HG03159 (cell line): ENCODE results near the gene VEZT.
"Not testable (repeated sequence)": the region's sequence is repeated elsewhere in the genome, so short reads cannot be mapped to it uniquely, and the experiment has no call there.

Experiments
- ATAC-seq: cut with Tn5 transposase; IDR thresholded peaks from one replicate; pipeline ENCODE4 v1.9.1; 2021; ENCODE audit warnings: mild to moderate bottlenecking, moderate library complexity; ENCODE audit not compliant: unreplicated experiment

VEZT gene

DNA sequence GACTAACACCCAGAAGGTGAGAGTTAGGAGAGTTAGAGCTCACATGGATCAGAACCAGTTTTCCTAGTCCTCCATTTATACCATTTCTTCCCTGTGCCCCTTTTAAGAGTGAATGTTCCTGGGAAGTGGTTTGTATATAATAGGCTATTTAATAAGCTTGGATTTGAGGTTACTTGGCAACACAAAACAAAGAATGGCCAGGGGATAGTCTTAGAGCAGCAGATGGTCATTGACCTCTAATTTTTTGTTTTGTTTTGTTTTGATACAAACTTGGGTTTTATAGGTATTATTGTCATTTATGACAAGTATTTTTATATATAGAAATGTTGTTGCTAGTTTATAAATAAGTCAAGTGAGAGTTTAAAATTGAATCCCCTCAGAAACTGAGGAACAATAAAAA, 35.8 kb downstream of the VEZT start:
- no peak for ATAC-seq

DNA sequence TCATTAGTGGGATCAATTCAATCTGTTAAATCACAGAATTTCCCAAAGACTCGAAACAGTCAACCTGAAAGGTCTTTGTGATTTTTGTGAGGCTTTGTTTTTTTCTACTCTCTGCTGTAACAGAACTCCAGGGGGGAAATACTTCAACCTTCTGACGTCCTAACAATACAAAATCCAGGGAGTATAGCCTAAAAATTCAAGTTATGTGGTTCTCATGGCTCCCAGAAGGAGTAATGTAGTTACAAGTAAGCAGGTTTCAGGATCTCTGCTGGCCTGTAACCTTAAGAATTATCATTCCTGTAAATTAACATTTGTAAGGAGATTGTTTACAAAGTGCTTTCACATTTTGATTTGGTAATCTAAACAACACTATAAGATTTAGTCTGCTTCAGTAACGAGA, 39.9 kb downstream of the VEZT start:
- no peak for ATAC-seq

DNA sequence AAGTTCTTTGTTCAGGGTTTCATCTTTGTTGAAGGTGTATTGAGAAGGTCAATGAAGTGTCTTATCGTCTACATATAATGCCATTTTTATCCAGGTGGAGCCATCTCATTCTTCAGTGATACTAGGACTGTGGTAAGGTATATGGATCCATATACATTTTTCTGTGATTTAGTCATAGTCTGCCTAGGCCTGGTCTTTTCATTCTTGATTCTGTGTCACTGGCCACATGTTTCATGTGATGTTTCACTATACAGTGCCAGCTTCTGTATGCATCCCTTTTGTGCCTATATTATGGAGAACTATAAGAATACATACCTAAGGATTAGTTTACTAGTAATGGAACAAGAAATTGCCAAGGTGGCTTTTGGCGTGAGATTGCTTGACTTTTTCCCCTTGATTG, 40.5 kb downstream of the VEZT start:
- ATAC-seq, result no peak

DNA sequence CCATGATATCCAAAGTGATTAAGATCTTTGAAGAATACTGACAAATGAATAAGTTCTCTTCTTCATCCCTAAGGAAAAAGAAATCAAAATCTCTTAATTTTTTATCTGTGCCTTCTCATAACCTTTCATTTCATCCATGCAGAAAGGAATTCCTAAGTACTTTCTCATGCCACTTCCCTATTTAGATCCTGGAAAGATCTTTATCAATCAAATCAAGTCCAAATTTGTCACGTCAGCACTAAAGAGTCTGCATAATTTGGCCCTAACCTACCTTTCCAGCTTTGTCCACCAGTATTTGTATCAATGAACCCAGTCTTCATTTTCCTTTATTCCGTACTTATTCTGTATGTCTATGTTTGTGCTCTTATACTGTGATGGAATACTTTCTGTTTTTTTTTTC, 41.2 kb downstream of the VEZT start:
- no peak for ATAC-seq

DNA sequence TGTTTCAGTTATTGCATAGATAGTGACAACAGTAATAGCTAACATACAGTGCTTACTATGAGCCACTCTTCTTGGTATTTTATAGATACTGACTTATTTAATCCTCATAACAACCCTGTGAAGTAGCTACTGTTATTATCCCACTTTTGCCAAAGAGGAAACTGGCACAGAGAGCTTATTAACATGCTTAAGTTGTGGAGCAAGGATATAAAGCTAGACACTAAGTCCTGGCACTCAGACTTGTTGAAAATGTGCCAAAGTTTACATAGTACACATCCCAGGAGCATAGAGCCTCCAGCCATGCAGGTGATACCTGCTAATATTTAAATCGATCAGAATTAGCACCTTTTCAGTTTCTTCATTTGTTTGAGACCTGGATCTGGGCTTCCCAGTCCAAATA, 41.8 kb downstream of the VEZT start:
- ATAC-seq, result no peak

DNA sequence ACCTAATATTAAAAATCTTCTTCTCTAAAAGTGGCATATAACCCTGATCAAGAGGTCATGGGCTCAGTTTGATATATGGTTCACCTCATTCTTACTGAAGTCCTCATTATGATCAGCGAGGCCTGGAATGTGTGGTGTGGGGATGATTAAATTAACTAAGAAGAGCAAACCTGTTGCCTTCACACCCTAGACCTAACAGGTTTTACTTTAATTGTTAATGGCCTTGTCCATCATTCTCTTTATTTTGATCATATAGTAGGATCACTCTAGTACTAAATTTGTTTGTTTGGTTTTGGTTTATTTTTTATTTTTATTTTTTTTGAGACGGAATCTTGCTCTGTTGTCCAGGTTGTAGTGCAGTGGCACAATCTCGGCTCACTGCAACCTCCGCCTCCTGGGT, 43.5 kb downstream of the VEZT start:
- ATAC-seq, result no peak

DNA sequence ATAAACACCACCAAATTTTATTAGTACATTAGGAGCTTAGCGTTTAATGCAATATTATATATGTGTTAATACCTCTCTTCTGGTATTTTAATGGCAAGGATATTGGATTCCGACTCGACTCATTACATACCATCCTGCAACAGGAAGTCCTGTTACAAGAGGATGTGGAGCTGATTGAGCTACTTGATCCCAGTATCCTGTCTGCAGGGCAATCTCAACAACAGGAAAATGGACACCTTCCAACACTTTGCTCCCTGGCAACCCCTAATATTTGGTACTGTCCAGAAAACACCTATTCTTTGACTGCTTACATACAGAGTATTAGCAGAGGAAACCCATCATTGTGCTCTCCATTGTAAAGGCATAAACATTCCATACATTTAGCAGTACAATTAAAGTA, 45.2 kb downstream of the VEZT start:
- ATAC-seq, result no peak

DNA sequence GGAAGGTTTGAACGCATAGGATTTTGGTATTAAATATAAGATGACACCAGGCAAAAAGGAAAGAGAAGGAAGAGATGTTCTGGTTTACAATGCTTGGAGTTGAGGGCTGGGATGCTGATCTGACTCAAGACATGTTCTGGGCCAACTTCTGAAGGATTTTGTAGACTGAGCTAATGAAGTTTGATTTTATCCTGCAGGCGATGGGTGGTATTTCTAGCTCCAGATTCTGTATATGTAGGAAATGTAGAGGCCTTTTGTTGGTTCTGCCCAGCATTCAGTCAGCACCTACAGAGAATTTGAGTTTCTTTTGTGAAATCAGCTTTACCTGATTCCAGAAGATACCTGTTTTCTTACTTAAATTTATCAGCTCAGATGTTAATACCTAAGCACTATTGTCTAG, 48.2 kb downstream of the VEZT start:
- ATAC-seq, result no peak

DNA sequence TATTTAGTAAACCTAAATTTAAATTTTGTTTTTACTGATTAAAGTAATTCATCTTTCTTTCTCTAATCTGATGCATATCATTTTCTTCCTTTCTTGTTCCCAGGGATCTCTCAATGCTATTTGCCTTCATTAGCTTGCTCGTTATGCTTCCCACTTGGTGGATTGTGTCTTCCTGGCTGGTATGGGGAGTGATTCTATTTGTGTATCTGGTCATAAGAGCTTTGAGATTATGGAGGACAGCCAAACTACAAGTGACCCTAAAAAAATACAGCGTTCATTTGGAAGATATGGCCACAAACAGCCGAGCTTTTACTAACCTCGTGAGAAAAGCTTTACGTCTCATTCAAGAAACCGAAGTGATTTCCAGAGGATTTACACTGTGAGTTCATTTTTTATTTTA, 48.6 kb downstream of the VEZT start:
- no peak for ATAC-seq

DNA sequence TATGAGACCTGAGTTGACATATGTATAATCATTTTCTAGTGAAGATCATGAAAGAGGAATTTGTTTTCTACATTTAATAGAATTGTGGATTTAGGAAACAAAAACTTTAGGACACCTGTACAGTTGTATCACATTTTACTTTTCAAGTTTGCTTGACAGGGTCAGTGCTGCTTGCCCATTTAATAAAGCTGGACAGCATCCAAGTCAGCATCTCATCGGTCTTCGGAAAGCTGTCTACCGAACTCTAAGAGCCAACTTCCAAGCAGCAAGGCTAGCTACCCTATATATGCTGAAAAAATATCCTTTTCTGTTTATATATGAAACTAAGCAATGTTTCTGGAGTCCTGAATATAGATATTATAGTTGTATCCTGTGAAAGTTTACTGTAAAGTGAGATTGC, 52.3 kb downstream of the VEZT start:
- no peak for ATAC-seq

DNA sequence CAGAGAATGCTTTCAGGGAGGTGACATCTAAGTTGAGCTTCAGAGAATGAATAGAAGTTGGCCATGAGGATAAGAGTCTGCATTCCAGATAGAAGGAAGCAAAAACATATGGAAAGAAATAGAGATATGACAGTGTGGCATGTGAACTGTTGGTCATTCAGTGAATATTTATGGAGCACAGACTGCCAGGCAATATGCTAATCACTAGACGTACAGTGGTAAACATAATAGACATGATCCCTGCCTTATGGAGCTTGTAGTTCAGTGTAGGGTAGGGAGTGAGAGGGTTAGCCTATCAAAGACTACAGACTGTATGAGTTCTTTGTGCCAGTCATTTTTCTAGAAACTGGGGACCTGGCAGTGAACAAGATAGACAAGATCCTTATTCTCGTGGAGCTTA, 53.9 kb downstream of the VEZT start:
- no peak for ATAC-seq

DNA sequence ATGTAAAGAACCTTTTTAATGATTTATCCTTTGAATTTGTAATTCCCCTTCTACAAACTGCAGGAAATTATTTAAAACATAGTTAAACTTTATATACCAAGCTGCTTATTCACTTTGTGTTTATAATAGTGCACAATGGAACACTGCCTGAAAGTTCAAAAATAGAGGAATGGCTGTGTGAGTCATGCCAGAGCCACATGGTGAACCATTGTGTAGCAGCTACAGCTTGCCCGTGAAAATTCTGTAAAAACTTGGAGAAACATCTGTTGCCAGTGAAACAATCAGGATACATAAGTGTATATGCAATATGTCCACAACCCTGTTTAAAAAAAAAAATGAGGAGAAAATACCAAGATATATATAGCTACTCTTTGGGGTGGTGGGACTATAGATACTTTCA, 59.5 kb downstream of the VEZT start:
- ATAC-seq, result no peak

DNA sequence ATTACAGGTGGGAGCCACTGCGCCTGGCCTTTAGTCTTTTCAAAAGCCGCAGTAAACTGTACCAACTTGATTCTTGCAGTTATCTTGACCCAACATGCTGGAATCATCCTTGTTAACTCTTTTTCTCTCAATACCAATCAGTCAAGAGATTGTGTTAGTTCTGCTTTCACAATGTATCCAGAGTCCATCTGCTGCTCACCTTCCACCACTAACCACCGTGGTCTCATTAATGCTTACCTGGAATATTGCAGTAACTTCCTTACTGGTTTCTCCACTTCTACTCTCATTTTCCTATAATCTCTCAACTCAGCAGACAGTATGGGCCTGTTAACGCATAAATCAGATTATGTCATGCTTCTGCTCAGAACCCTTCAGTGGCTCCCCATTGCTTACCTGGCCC, 62.2 kb downstream of the VEZT start:
- no peak for ATAC-seq

DNA sequence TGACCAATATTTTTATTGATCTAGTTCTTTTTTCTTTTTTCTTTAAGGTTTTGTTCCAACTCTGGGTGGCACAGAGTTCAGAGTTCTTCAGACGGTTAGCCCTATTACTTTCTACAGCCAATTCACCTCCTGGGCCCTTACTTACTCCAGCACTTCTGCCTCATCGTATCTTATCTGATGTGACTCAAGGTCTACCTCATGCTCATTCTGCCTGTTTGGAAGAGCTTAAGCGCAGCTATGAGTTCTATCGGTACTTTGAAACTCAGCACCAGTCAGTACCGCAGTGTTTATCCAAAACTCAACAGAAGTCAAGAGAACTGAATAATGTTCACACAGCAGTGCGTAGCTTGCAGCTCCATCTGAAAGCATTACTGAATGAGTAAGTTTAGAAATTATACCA, 64.7 kb downstream of the VEZT start:
- ATAC-seq, result no peak

DNA sequence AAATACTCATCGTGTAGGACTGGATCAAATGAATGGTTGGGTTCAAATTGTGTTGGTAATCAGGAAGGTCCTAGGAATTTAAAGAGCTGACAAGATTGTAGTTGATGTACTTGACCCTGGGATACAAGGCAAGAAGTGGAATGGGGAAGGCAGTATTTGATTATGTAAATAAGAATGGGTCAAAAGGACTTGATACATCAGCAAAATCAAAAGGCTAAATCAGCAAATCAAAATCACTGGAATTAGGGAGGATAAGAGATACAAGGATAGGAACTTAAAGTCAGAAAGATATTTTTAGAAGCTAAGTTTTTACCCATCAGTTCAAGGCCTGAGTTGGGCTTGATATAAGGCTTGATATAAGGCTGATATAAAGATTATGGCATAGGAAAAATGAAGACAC, 65.8 kb downstream of the VEZT start:
- ATAC-seq, result no peak

DNA sequence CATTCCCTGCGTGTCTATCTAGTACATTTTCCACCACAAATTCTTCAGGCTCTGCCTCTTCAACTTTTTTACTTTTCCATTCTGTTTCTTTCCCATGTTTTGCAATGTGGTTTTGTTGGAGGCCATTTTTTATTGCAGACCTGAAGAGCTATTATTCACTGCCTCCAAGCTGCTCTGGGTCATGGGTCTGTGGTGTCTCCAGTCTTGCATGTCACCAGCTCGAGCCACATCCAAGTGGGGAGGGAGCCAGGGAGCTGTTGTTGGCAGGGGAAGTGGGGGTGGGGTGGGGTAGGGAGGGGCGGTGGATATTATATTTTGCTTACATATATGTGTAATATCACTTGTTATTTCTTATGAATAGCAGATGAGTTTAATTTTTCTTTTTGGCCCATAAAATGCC, 69.1 kb downstream of the VEZT start:
- ATAC-seq, result no peak

DNA sequence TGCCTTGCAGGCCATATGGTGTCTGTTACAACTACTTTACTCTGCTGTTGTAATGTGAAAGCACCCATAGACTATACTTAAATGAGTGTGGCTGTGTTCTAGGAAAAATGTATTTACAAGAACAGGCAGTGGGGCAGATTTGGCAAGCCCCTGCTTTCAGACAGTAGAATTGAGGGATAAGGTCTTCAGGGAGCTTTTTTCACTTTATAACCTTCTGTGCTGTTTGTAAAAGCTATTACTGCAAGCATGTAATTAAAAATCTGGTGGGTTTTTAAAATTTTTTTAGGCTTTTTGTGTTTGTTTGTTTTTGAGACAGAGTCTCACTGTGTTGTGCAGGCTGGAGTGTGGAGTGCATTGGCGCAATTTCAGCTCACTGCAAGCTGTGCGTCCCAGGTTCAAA, 73.9 kb downstream of the VEZT start:
- no peak for ATAC-seq

DNA sequence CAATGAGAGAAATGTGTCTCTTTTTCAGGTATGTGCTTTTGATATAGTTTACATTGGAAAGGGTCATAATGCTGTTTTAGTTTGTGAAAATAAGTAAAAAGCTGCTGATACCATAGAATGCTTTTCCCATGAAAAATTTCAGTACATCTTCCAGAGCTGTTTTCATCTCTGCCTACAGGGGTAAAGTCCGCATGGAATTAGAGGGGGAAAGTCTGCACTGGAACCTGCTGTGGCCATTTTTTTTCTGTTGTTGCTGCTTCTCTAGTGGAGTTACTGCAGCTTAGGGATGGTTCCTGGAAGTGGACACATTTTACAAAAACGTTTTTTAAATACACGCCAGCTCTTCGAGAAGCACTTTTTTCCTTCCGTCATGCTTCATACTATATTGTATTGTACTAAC, 81.3 kb downstream of the VEZT start:
- ATAC-seq, result no peak

DNA sequence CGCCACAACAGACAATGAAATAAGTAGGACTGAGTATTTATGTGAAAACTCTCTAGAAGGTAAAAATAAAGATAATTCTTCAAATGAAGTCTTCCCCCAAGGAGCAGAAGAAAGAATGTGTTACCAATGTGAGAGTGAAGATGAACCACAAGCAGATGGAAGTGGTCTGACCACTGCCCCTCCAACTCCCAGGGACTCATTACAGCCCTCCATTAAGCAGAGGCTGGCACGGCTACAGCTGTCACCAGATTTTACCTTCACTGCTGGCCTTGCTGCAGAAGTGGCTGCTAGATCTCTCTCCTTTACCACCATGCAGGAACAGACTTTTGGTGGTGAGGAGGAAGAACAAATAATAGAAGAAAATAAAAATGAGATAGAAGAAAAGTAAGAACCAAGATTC, 82.7 kb downstream of the VEZT start:
- no peak for ATAC-seq

DNA sequence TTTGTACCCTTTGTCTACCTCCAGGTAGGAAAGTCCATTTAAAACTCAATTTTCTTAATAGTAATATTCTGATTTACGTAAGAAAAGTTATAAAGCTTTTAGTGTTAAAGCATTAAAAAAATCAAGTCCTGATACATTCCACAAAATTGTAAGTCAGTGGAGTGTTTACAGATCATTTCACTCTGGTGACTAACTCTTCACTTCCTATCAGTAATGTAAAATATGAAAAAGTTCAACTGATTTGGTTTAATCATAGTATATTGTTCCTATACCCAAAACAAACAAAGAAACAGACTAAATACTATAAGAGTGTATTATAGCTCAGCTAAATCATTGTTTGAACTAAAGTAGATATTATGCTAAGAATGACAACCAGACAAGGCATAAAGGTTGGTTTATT, 85.9 kb downstream of the VEZT start:
- no peak for ATAC-seq

DNA sequence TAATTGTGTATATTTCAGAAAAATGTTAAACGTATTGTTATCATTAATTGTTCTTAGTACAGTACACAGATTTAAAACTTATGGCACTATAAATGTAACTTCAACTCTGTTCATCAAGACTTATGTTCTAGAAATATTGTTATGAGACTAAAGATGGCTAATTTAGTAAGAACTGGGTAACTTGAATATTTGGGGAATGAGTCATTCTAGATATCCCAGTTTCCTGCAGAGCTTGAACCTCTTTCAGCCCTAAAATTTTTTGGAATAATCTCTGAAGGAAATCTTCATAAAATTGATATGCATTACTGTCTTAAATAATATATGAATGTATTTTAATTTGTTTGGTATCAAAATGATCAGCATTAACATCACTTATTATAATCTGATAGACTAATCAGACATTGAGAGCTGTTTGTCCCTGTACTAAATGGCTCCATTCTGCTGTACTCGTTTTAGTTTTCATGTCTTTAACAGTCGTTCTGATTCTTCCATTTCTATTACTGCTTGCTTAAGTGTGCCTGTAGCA, 87.1 kb downstream of the VEZT start:
- no peak for ATAC-seq

DNA sequence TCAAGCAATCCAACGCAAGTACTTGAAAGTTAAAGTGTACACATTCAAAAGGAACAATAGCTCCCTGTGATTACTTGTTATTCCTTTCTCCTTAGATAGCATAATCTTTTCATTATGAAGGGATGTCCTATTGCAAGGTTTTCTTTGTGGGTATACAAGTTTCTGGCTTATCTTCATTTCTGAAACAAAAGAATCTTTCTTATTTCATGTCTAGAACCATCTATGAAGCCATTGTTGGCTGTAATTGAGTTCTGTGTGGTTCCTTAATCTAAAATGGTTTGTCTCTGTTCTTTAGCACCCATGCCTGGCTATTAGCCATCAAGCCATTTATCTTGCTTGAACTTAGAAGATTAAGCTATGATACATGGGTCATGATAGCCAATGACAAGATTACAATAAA, 95.0 kb downstream of the VEZT start:
- no peak for ATAC-seq

DNA sequence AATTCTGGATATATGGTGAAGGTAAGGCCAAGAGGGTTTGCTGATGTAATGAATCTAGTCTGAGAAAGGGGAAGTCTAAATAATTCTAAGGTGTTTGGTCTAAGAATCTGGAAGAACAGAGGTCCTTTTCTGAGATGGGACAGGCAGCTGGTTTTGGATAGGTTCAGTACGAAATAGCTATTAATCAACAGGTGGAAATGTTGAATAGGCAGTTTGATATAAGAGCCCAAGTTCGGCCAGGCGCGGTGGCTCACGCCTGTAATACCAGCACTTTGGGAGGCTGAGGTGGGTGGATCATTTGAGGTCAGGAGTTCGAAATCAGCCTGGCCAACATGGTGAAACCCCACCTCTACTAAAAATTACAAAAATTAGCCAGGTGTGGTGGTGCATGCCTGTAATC, 97.1 kb downstream of the VEZT start:
- ATAC-seq, result not testable (repeated sequence)

DNA sequence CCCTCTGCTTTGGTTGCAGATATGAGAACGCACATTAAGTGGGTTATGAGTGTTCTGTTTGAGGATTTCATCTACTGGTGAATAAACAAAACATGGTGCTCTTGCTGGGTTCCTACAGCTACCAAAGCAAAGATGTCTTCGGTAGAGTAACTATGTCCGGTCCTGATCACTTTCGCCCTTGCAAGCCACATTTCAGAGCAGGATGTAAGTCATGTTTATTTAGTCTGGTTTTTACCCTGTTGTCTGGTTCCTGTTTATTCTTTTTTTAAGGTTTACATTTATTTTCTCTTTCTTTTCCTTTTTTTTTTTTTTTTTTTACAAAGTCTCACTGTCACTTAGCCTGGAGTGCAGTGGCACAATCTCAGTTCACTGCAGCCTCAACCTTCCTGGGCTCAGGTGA, 99.2 kb downstream of the VEZT start:
- ATAC-seq, result no peak
